ENCODE results near the gene PRDM10. TPM values are rescaled to one million over a fixed set of nuclear protein-coding genes. Genes with fewer than 3 reads are reported as not detected.

PRDM10 gene
- total RNA-seq, 4 donors from 2014 or later = 16.5 to 72.6 (median 26.4) TPM

DNA sequence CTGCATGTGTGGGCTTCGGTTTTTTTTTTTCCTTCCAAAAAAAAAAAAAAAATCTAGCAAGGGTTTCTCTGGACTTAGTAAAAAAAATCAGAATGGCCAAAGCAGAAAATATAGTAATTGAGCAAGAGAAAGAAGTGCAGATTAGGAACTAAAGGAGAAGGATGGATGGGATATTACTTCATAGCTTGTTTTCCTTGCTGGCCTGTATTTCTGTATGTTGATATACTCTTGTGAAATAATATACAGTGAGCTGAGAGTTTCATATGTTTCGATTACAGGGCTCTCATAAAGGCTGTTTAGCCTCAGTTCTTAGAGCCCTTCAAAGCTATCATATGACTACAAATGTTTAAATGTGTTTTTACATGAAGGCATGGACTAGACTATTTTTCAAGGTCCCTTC lies 72.9 kb downstream of the PRDM10 start:
- H3K36me3 ChIP-seq = peaks cover 0 to 21% (median 0%) of the 10 kb centered on the region in 3 donors
- DNase-seq = no peak
- no peak overlapping the region for H3K4me3 ChIP-seq
- H3K27me3 ChIP-seq = no peaks in the 10 kb centered on the region
- no peaks in the 10 kb centered on the region for H3K4me1 ChIP-seq
- no peak overlapping the region for H3K27ac ChIP-seq
- no peak for TF ChIP-seq POLR2A (IDR thresholded peaks at IDR 0.05)
- TF ChIP-seq, protein P1, sequence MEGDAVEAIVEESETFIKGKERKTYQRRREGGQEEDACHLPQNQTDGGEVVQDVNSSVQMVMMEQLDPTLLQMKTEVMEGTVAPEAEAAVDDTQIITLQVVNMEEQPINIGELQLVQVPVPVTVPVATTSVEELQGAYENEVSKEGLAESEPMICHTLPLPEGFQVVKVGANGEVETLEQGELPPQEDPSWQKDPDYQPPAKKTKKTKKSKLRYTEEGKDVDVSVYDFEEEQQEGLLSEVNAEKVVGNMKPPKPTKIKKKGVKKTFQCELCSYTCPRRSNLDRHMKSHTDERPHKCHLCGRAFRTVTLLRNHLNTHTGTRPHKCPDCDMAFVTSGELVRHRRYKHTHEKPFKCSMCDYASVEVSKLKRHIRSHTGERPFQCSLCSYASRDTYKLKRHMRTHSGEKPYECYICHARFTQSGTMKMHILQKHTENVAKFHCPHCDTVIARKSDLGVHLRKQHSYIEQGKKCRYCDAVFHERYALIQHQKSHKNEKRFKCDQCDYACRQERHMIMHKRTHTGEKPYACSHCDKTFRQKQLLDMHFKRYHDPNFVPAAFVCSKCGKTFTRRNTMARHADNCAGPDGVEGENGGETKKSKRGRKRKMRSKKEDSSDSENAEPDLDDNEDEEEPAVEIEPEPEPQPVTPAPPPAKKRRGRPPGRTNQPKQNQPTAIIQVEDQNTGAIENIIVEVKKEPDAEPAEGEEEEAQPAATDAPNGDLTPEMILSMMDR (IDR thresholded peaks at IDR 0.05) = no peak
- H3K9me3 ChIP-seq = no peaks in the 10 kb centered on the region

DNA sequence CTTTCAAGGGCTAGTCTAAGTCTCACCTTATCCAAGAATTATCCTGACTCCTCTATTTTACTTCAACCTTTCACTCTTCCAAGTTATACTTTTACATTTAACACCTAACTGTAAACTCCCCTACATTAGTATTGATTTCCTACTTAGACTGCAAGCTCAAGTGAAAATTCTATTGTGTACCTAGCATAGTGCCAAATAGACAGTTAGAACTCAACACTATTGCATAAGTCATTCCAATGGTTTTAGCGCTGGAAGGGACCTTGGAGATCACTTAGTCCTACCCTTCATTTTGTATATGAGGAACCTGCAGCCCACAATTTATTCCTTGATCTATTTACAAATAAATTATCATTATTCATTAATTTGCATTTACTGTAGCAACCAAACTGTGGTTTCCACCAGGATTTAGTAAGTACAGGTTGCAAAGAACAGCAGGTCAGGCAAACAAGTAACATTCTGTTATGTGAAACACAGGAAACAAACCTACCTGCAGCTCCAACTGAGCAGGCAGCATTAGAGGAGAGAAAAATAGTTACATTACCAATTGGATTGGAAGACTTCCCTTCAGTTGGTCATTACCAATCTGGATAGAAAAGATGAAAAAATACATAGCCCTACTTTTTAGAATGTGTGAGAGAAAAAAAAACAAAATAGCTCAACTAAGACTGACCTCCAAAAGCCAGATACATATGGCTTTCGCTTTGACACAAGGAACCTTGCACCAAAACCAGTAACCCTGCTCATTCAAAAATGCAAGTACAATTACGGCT lies 73.5 kb downstream of the PRDM10 start:
- Histone ChIP-seq H3K4me1 (no peaks in the 10 kb centered on the region), H3K4me3 (no peak overlapping the region), H3K9me3 (no peaks in the 10 kb centered on the region), H3K27me3 (no peaks in the 10 kb centered on the region), H3K27ac (no peak overlapping the region), H3K36me3 (peaks cover 0 to 17% (median 0%) of the 10 kb centered on the region in 3 donors)
- TF ChIP-seq, protein P1 (IDR thresholded peaks at IDR 0.05) = no peak
- TF ChIP-seq POLR2A (IDR thresholded peaks at IDR 0.05) = no peak
- DNase-seq = no peak

DNA sequence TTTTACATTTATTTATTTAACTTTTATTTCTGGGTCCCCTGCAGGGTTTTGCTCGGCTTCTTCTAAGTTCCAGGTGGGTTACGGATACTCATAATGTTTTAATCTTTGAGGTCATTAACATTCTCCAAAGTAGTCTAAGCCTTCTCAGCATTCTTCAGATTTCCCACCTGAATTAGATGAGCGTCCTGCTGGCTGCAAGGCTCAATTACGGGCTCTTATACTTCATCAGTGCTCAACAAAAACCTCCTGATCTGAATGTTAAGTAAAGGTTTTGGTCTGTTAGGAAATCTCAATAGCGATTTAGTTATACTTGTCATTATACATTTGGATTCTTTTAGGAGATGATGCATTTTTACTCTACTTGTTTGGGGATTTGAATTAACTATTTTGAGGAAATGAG lies 80.0 kb downstream of the PRDM10 start:
- Histone ChIP-seq H3K36me3 (peaks cover 0 to 7% (median 0%) of the 10 kb centered on the region in 3 donors), H3K4me3 (no peak overlapping the region), H3K27me3 (no peaks in the 10 kb centered on the region), H3K4me1 (no peaks in the 10 kb centered on the region), H3K9me3 (no peaks in the 10 kb centered on the region), H3K27ac (no peak overlapping the region)
- no peak for TF ChIP-seq POLR2A (IDR thresholded peaks at IDR 0.05)
- TF ChIP-seq, protein P1 (IDR thresholded peaks at IDR 0.05) = no peak
- no peak for DNase-seq

DNA sequence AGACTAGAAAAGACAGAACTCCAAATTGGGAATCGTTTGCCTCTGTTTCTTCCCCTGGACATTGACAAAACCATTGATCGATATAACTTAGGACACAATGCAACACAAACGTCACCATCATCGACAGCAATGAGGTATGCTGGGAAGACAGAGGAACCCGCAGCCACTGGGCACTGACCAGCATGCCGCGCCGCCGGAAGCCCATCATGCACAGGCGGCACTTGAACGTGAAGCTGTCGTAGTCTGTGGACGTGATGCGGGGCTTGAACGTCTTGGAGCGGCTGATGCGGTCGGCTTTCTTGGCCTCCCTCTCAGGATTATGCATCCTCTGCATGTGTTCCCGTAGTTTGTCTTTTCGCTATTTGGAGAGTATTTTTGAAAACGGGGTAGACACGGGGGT lies 84.3 kb downstream of the PRDM10 start:
- Histone ChIP-seq H3K36me3 (peaks cover 0 to 47% (median 0%) of the 10 kb centered on the region in 3 donors), H3K4me3 (no peak overlapping the region), H3K27ac (no peak overlapping the region), H3K4me1 (no peaks in the 10 kb centered on the region), H3K9me3 (no peaks in the 10 kb centered on the region), H3K27me3 (no peaks in the 10 kb centered on the region)
- no peak for TF ChIP-seq POLR2A (IDR thresholded peaks at IDR 0.05)
- DNase-seq = no peak

DNA sequence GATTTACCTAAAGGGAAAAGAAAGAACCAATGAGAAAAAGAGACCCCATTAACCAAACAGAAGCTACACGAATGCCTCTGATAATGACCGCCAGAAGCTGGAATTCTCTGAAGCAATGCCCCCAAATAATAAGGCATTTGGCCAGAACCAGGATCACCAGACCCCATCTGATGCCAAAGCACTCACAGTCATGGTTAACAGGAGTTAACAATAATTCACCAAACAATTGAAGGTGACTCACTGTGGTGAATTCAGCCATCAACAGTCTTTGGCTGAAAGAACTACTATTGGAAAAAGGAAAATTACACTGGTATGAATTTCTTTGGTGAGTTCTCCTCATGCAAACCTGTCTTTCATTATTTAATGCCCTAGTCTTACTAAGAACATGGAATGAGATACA lies 85.4 kb downstream of the PRDM10 start:
- Histone ChIP-seq H3K4me1 (no peaks in the 10 kb centered on the region), H3K27me3 (no peaks in the 10 kb centered on the region), H3K4me3 (no peak overlapping the region), H3K36me3 (peaks cover 0 to 51% (median 0%) of the 10 kb centered on the region in 3 donors), H3K9me3 (no peaks in the 10 kb centered on the region), H3K27ac (no peak overlapping the region)
- TF ChIP-seq POLR2A (IDR thresholded peaks at IDR 0.05) = no peak
- TF ChIP-seq, protein P1 (IDR thresholded peaks at IDR 0.05) = no peak
- DNase-seq = no peak

DNA sequence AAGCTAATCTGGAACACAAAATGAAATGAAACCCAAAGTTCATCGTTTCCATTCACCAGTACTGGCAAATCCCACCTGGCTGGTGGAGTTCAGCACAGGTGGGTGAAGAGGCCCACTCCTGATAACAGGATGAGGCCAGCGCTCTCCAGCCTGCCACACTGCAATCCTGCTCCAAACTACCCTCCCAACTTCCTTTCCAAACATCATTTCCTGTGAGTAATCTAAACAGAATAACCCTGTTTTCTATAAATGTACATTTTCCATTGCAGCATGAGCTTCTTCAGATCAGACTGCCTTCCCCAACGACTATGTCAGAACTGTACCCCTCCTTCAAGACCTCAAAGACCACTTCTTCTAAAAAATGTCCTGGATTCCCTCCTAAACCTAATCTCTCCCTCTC lies 91.3 kb downstream of the PRDM10 start:
- Histone ChIP-seq H3K4me3 (no peak overlapping the region), H3K27ac (no peak overlapping the region), H3K27me3 (no peaks in the 10 kb centered on the region), H3K4me1 (no peaks in the 10 kb centered on the region), H3K9me3 (no peaks in the 10 kb centered on the region), H3K36me3 (peaks cover 0 to 67% (median 0%) of the 10 kb centered on the region in 3 donors)
- TF ChIP-seq, protein P1 (IDR thresholded peaks at IDR 0.05) = no peak
- no peak for TF ChIP-seq POLR2A (IDR thresholded peaks at IDR 0.05)
- no peak for DNase-seq
